T-helper 17 cell (primary cell): ENCODE data around the gene CPSF2. TPM values are rescaled to one million over a fixed set of nuclear protein-coding genes. Genes with fewer than 3 reads are reported as not detected.

Experiments
- ATAC-seq: fragments of 150-1000 bp; cut with Tn5 transposase; 2 replicates; pipeline ENCODE4 v1.10.0; 2021; ENCODE audit warnings: mild to moderate bottlenecking, moderate library complexity
- DNase-seq, 3 donors: peaks; one replicate each; pipeline versions ENCODE4 v3.0.0 to v3.0.0-alpha.2; 2020 to 2021
- H3K9me3 ChIP-seq: one replicate; pipeline ENCODE4 v1.7.0; 2013; ENCODE audit warnings: low read length, mild to moderate bottlenecking; ENCODE audit not compliant: control insufficient read depth, poor library complexity, severe bottlenecking
- H3K27ac Mint-ChIP-seq: one replicate; pipeline ENCODE4 v1.8.0; 2022; ENCODE audit warnings: mild to moderate bottlenecking, moderate library complexity, mixed read lengths
- H3K27me3 Mint-ChIP-seq: one replicate; pipeline ENCODE4 v1.8.0; 2022; ENCODE audit warnings: mixed read lengths
- H3K36me3 Mint-ChIP-seq: one replicate; pipeline ENCODE4 v1.8.0; 2022; ENCODE audit warnings: low read depth, mixed read lengths
- H3K4me1 Mint-ChIP-seq: one replicate; pipeline ENCODE4 v1.8.0; 2022; ENCODE audit warnings: mild to moderate bottlenecking, mixed read lengths
- H3K4me3 Mint-ChIP-seq: one replicate; pipeline ENCODE4 v1.8.0; 2022; ENCODE audit warnings: mild to moderate bottlenecking, moderate library complexity, mixed read lengths
- total RNA-seq, 4 donors: library from RNA in 2 of 4; stranded (reverse) in 2 of 4; gene quantifications; one replicate each; pipeline ENCODE4 v1.2.3 and lab custom pipeline; 2022 to 2026

The CPSF2 gene
- total RNA-seq, 2 donors from 2014 or later: 26.4 to 28.0 TPM

- no peak overlapping the region for H3K4me3 Mint-ChIP-seq
- no peaks in the 10 kb centered on the region for H3K4me1 Mint-ChIP-seq
- DNase-seq: no peak
- ATAC-seq: no peak
- peaks cover 37% of the 10 kb centered on the region for H3K27me3 Mint-ChIP-seq
- no peak overlapping the region for H3K27ac Mint-ChIP-seq
- H3K9me3 ChIP-seq: no peaks in the 10 kb centered on the region
- H3K36me3 Mint-ChIP-seq: no peaks in the 10 kb centered on the region
These were observed 96.2 kb downstream of the CPSF2 start for GRCh38 chr14:92217936-92218335.

Other genes with a start within 250 kb of the CPSF2 start
- 1 to 10 TPM; 3.7 to 6.6 TPM for gene FBLN5, start 174.3 kb upstream of the CPSF2 start, total RNA-seq
- 10 to 100 TPM; 44.2 to 45.1 TPM for gene TRIP11, start 81.9 kb upstream of the CPSF2 start, total RNA-seq
- gene ATXN3, start 15.4 kb upstream of the CPSF2 start, total RNA-seq: 10 to 100 TPM; 28.0 to 31.2 TPM
- 10 to 100 TPM; 48.6 to 53.8 TPM for gene NDUFB1, start 263 bp upstream of the CPSF2 start, total RNA-seq
- 1 to 10 TPM in 1 of 2 donors, under 1 TPM in 1; 0.55 to 2.0 TPM for gene SLC24A4, start 201.2 kb downstream of the CPSF2 start, total RNA-seq